H1 (cell line): ENCODE results near the gene DAZAP2. TPM values are rescaled to one million over a fixed set of nuclear protein-coding genes. Genes with fewer than 3 reads are reported as not detected.
A peak's percentile ranks its signal among the peaks of the same experiment; 100 is the strongest.
"Not testable (repeated sequence)": the region's sequence is repeated elsewhere in the genome, so short reads cannot be mapped to it uniquely, and the experiment has no call there.

Experiments
- CTCF ChIA-PET: fragments of 300-600 bp; sonication (Branson Sonifier 250); formaldehyde crosslinking; loops from one replicate; lab custom pipeline; 2021; ENCODE audit not compliant: partially characterized antibody; lab: Charles Lee
- POLR2A ChIA-PET: fragments of 300-600 bp; sonication (Branson Sonifier 250); formaldehyde crosslinking; loops from one replicate; lab custom pipeline; 2021; ENCODE audit warnings: inconsistent platforms; ENCODE audit not compliant: partially characterized antibody; lab: Charles Lee
- DNase-seq, 2 experiments: peaks; one replicate each; pipeline versions ENCODE4 v3.0.0 to v3.0.0-alpha.2; 2010 to 2022; ENCODE audit warnings: low spot score in 2 of 2, low read depth in 1 of 2, mixed read lengths in 1 of 2
- FAIRE-seq: peaks from 2 replicates; lab custom pipeline; 2011; peaks lifted over from hg19 to GRCh38; lab: Jason Lieb, UNC
- H2AFZ ChIP-seq: 2 replicates; pipeline ENCODE4 v1.8.1; 2012; ENCODE audit warnings: low read length, inconsistent platforms
- H2AK5ac ChIP-seq: 2 replicates; pipeline ENCODE4 v1.6.1; 2013; ENCODE audit warnings: low read depth, low read length
- H2BK120ac ChIP-seq: replicated peaks from 2 replicates; pipeline ENCODE3; 2013; ENCODE audit warnings: low read depth, low read length, inconsistent platforms
- H2BK12ac ChIP-seq: 2 replicates; pipeline ENCODE4 v1.6.1; 2013; ENCODE audit warnings: low read depth, low read length
- H2BK15ac ChIP-seq: 2 replicates; pipeline ENCODE4 v1.6.1; 2013; ENCODE audit warnings: low read length
- H2BK20ac ChIP-seq: 2 replicates; pipeline ENCODE4 v1.6.1; 2013; ENCODE audit warnings: low read length
- H2BK5ac ChIP-seq: 2 replicates; pipeline ENCODE4 v1.6.1; 2013; ENCODE audit warnings: low read depth, low read length
- H3K14ac ChIP-seq: 2 replicates; pipeline ENCODE4 v1.6.1; 2013; ENCODE audit warnings: inconsistent platforms; ENCODE audit not compliant: insufficient read length
- H3K18ac ChIP-seq: 2 replicates; pipeline ENCODE4 v1.6.1; 2013; ENCODE audit warnings: low read length; ENCODE audit errors: extremely low read depth
- H3K23ac ChIP-seq: 2 replicates; pipeline ENCODE4 v1.6.1; 2013; ENCODE audit warnings: inconsistent platforms; ENCODE audit not compliant: insufficient read length
- H3K23me2 ChIP-seq: 2 replicates; pipeline ENCODE4 v1.6.1; 2013; ENCODE audit warnings: low read depth, low read length
- H3K27ac ChIP-seq: 2 replicates; pipeline ENCODE4 v1.6.1; 2011; ENCODE audit warnings: low read depth, low read length, inconsistent platforms
- H3K27me3 ChIP-seq, 4 experiments: replicated peaks in 1 of 4; 1 replicate in 1 of 4; 2 replicates in 3 of 4; pipeline versions ENCODE4 v1.6.1 to v1.8.1; 2011 to 2013; ENCODE audit warnings: low read length in 3 of 4, mild to moderate bottlenecking in 3 of 4, inconsistent platforms in 2 of 4, mixed read lengths in 2 of 4, moderate library complexity in 1 of 4; ENCODE audit not compliant: control insufficient read depth in 3 of 4, insufficient read depth in 3 of 4; ENCODE audit errors: extremely low read depth in 1 of 4
- H3K36me3 ChIP-seq, 4 experiments: 2 replicates each; pipeline versions ENCODE4 v1.6.1 to v1.8.1; 2011 to 2013; ENCODE audit warnings: mild to moderate bottlenecking in 4 of 4, low read length in 3 of 4, moderate library complexity in 2 of 4, control low read depth in 1 of 4, inconsistent platforms in 1 of 4; ENCODE audit not compliant: insufficient read depth in 4 of 4, control insufficient read depth in 2 of 4
- H3K4ac ChIP-seq: replicated peaks from 2 replicates; pipeline ENCODE3; 2013; ENCODE audit warnings: low read length, low read depth, mixed read lengths, inconsistent platforms; ENCODE audit not compliant: insufficient read length
- H3K4me1 ChIP-seq, 4 experiments: replicated peaks in 1 of 4; 1 replicate in 1 of 4; 2 replicates in 3 of 4; pipeline versions ENCODE4 v1.6.1 to v1.8.1; 2011 to 2013; ENCODE audit warnings: low read length in 3 of 4, inconsistent platforms in 2 of 4, mixed read lengths in 1 of 4; ENCODE audit not compliant: insufficient read depth in 4 of 4, control insufficient read depth in 3 of 4
- H3K4me2 ChIP-seq, 2 experiments: 2 replicates each; pipeline versions ENCODE4 v1.6.1 to v1.8.1; 2011 to 2013; ENCODE audit warnings: low read depth in 2 of 2, low read length in 2 of 2, control low read depth in 1 of 2, inconsistent platforms in 1 of 2, mild to moderate bottlenecking in 1 of 2; ENCODE audit not compliant: insufficient read depth in 1 of 2
- H3K4me3 ChIP-seq, 4 experiments: fragments of 200-600, 300-600 bp in 1 of 4; sonication (generic), shearing (Covaris generic), sonication (Bioruptor Twin) in 1 of 4; 2 replicates each; pipeline versions ENCODE4 v1.5.1 to v1.8.1; 2011 to 2016; ENCODE audit warnings: low read length in 4 of 4, low read depth in 3 of 4, control low read depth in 2 of 4, inconsistent platforms in 2 of 4, mild to moderate bottlenecking in 2 of 4, mixed read lengths in 1 of 4, moderate library complexity in 1 of 4; ENCODE audit not compliant: insufficient read depth in 2 of 4; ENCODE audit errors: extremely low read depth in 1 of 4
- H3K56ac ChIP-seq: replicated peaks from 2 replicates; pipeline ENCODE3; 2013; ENCODE audit warnings: low read depth, mild to moderate bottlenecking, mixed read lengths, low read length, inconsistent platforms; ENCODE audit not compliant: insufficient read length
- H3K79me1 ChIP-seq: 2 replicates; pipeline ENCODE4 v1.6.1; 2013; ENCODE audit warnings: low read depth, low read length, control low read depth
- H3K79me2 ChIP-seq, 2 experiments: 2 replicates each; pipeline versions ENCODE4 v1.6.1 to v1.8.1; 2012 to 2013; ENCODE audit warnings: low read length in 2 of 2, mild to moderate bottlenecking in 2 of 2, inconsistent platforms in 1 of 2; ENCODE audit not compliant: insufficient read depth in 2 of 2, control insufficient read depth in 1 of 2
- H3K9ac ChIP-seq, 4 experiments: replicated peaks in 1 of 4; 1 replicate in 1 of 4; 2 replicates in 3 of 4; pipeline versions ENCODE4 v1.6.1 to v1.8.1; 2011 to 2013; ENCODE audit warnings: low read depth in 3 of 4, low read length in 3 of 4, control low read depth in 2 of 4, mild to moderate bottlenecking in 2 of 4, moderate library complexity in 2 of 4, inconsistent platforms in 1 of 4; ENCODE audit errors: extremely low read depth in 1 of 4
- H3K9me3 ChIP-seq, 2 experiments: 2 replicates each; pipeline versions ENCODE4 v1.6.1 to v1.8.1; 2012 to 2013; ENCODE audit warnings: mild to moderate bottlenecking in 2 of 2, moderate library complexity in 2 of 2, control low read depth in 1 of 2, inconsistent platforms in 1 of 2, low read depth in 1 of 2, low read length in 1 of 2, mixed read lengths in 1 of 2; ENCODE audit not compliant: insufficient read depth in 2 of 2
- H4K20me1 ChIP-seq, 2 experiments: replicated peaks in 1 of 2; 2 replicates each; pipeline versions ENCODE3 to v1.8.1; 2011 to 2013; ENCODE audit warnings: inconsistent platforms in 2 of 2, low read length in 2 of 2, mild to moderate bottlenecking in 1 of 2; ENCODE audit not compliant: insufficient read depth in 2 of 2, control insufficient read depth in 1 of 2
- H4K5ac ChIP-seq: 2 replicates; pipeline ENCODE4 v1.6.1; 2013; ENCODE audit warnings: low read length, low read depth, mixed read lengths, inconsistent platforms; ENCODE audit not compliant: insufficient read length
- H4K8ac ChIP-seq: 2 replicates; pipeline ENCODE4 v1.8.0; 2013; ENCODE audit warnings: mild to moderate bottlenecking, moderate library complexity, low read length, inconsistent platforms; ENCODE audit not compliant: insufficient read depth; ENCODE audit errors: extremely low read depth
- H4K91ac ChIP-seq: replicated peaks from 2 replicates; pipeline ENCODE3; 2013; ENCODE audit warnings: low read length, mixed read lengths, inconsistent platforms; ENCODE audit not compliant: insufficient read length
- RAD21 ChIP-seq, 2 experiments: IDR thresholded peaks in 1 of 2; conservative IDR thresholded peaks in 1 of 2; 2 replicates each; pipeline ENCODE4 v1.6.1; 2011; ENCODE audit warnings: low read depth in 2 of 2, low read length in 2 of 2, improper control_type of control experiment in 1 of 2, inconsistent platforms in 1 of 2, mild to moderate bottlenecking in 1 of 2, moderate library complexity in 1 of 2
- WGBS, 2 experiments: shearing (Covaris generic) in 1 of 2; methylation state at CpG; one replicate each; pipeline versions ENCODE4 v1.1.6 to v1.1.7; 2013 to 2015; ENCODE audit warnings: low lambda C conversion rate in 2 of 2, mixed read lengths in 2 of 2, inconsistent platforms in 1 of 2, low coverage in 1 of 2, missing lambda C conversion rate in 1 of 2; ENCODE audit not compliant: insufficient replicate concordance in 2 of 2, insufficient coverage in 1 of 2, insufficient read length in 1 of 2; ENCODE audit errors: extremely low coverage in 1 of 2, missing lambda C conversion rate in 1 of 2; 5-methylcytosine and 5-hydroxymethylcytosine counted together
- polyA plus RNA-seq, 7 experiments: library from polyadenylated mRNA; depleted of rRNA in 3 of 7; stranded (reverse) in 5 of 7; unstranded in 2 of 7; fragments of >200 nt in 5 of 7; fragments of 200-250 nt in 2 of 7; gene quantifications; 1 replicate in 5 of 7; 2 replicates in 1 of 7; 4 replicates in 1 of 7; pipeline versions ENCODE4 v1.2.1 to v1.2.3, GENCODE V29; 2011 to 2013; ENCODE audit warnings: missing spikeins in 2 of 7, mixed read lengths in 2 of 7
- total RNA-seq: library from RNA; stranded (reverse); fragmentation: NEBNext Ultra II Directional; extraction: Animal tissue kit (Norgen Biotek cat#: 25700); gene quantifications from 2 replicates; pipeline ENCODE4 v1.2.1, GENCODE V29; 2021

The DAZAP2 gene
- total and polyA plus RNA-seq, 2 of the 8 experiments (the other 6 are each of a cell fraction or from before 2014, with no cell fraction given), result 27.1 to 77.2 TPM

DNA sequence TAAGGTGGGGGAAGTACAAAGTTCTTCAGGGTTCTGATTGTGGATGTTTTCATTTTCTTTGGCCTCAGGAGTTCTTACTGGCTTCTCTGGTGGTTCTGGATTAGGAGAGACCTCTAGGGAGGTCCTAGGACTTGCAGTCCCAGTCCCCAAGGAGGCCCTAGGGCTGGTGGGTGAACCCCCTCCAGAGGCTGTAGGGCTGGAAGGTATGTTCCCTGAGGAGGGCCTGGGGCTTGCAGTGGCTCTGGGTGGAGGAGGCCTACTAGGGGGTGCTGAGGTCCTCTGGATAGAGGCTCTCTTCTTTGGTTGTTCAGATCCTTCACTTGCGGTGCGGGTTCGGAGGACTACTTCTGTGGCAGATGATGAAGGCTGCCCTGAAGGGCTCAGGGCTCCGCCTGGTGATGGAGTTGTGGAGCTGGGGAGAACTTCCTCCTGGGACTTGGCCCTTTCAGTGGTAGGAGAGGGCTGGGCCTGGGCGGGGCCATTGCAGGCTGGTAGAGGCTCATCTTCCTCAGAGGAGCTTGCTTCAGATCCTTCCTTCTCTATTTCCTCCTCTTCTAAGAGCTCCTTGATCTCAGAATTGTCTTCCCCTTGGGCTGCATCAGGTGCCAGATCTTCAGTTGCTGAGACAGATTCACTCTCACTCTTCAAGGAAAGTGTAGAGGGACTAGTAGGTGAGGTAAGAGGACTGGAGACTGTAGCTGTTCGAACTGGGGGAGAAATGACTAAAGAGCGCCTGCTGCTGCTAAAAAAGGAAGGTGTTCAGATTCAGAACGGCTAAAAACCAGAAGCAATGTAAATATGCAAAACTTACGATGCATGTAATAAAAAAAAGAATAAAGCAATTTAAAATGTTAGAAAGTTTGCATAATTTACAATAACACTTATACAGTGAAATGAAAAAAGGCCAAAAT, 53.2 kb downstream of the DAZAP2 start:
- H3K23ac ChIP-seq, H3K18ac ChIP-seq, H3K23me2 ChIP-seq, H3K9ac ChIP-seq, H3K27ac ChIP-seq, DNase-seq, H2BK120ac ChIP-seq, H4K8ac ChIP-seq, FAIRE-seq, H2BK5ac ChIP-seq, H3K4me2 ChIP-seq, H3K36me3 ChIP-seq, H3K4me1 ChIP-seq, H4K5ac ChIP-seq, H2BK15ac ChIP-seq, H3K79me2 ChIP-seq, H2BK20ac ChIP-seq, H2AK5ac ChIP-seq, H2BK12ac ChIP-seq, H3K4me3 ChIP-seq, H3K14ac ChIP-seq, H4K91ac ChIP-seq, H3K27me3 ChIP-seq, H4K20me1 ChIP-seq, H3K79me1 ChIP-seq, H3K9me3 ChIP-seq, H3K4ac ChIP-seq, H3K56ac ChIP-seq: not testable (repeated sequence)
- ChIA-PET POLR2A (interaction anchor here (1.0 to 1.1 kb wide), 2 partner anchors 9 to 50 kb away, joined by 3 to 4 read pairs; no protein-coding TSS in a partner anchor), CTCF (interaction anchor here (0.9 to 6.2 kb wide), 5 partner anchors 9 to 49 kb away, joined by 3 to 33 read pairs (median 3); partner anchors contain the start of gene SMAGP)
- 97% methylated on average over 7 of the region's 9 CpGs; no CpG with 5 or more reads in 1 of the 2 experiments for WGBS, 2 experiments
- H2AFZ ChIP-seq, result peak overlapping the region; percentile 53; the same call in 1 of the 2 replicates
- TF ChIP-seq RAD21 (IDR thresholded peaks at IDR 0.05 in 1 of 2, conservative IDR thresholded peaks at IDR 0.05 in 1 of 2; ENCODE audit: low read depth in 2 of 2, low read length in 2 of 2), result peak; percentile 9 to 15; a peak in 1 of 4 replicates
